Body of pancreas (tissue), 4 donors: Measurements from ENCODE around the gene TOP1. TPM values are rescaled to one million over a fixed set of nuclear protein-coding genes. Genes with fewer than 3 reads are reported as not detected.

ENCODE experiments used
- ATAC-seq: fragments of 150-250 bp; one replicate; pipeline ENCODE4 v1.9.1; 2016
- DNase-seq, 4 donors: peaks; one replicate each; pipeline ENCODE4 v3.0.0-alpha.2; 2019
- H3K27ac ChIP-seq, 4 donors: fragments of 200-600 bp; sonication (generic); 1 replicate in 3 of 4; 2 replicates in 1 of 4; pipeline versions ENCODE4 v1.5.1 to v1.6.1; 2016 to 2019; ENCODE audit warnings: mild to moderate bottlenecking in 1 of 4, mixed read lengths in 1 of 4, moderate library complexity in 1 of 4
- H3K27me3 ChIP-seq, 2 donors: fragments of 200-600 bp; sonication (generic); one replicate each; pipeline ENCODE4 v1.6.0; 2016; ENCODE audit warnings: mild to moderate bottlenecking in 1 of 2
- H3K36me3 ChIP-seq, 2 donors: fragments of 200-600 bp; sonication (generic); replicated peaks in 1 of 2; 2 replicates each; pipeline ENCODE4 v1.5.1; 2016; ENCODE audit warnings: low read depth in 2 of 2; ENCODE audit not compliant: insufficient read depth in 1 of 2
- H3K4me1 ChIP-seq: fragments of 200-600 bp; sonication (generic); one replicate; pipeline ENCODE4 v1.6.0; 2016
- H3K4me3 ChIP-seq, 2 donors: fragments of 200-600 bp; sonication (generic); 1 replicate in 1 of 2; 2 replicates in 1 of 2; pipeline ENCODE4 v1.5.1; 2016 to 2019
- H3K9me3 ChIP-seq, 3 donors: fragments of 200-600 bp; sonication (generic); 1 replicate in 2 of 3; 2 replicates in 1 of 3; pipeline ENCODE4 v1.5.1; 2016
- CTCF ChIP-seq, 7 experiments: fragments of 450-650 bp in 4 of 7; fragments of 200-600 bp in 3 of 7; sonication (generic) in 3 of 7; IDR thresholded peaks; one replicate each; pipeline ENCODE4 v1.5.1; 2016 to 2019; ENCODE audit warnings: antibody characterized with exemption in 7 of 7
- POLR2A ChIP-seq, 3 donors: fragments of 450-650 bp; IDR thresholded peaks; one replicate each; pipeline ENCODE4 v1.6.1; 2016; ENCODE audit warnings: antibody characterized with exemption in 3 of 3, mild to moderate bottlenecking in 2 of 3
- WGBS, 2 donors: methylation state at CpG; one replicate each; pipeline ENCODE4 v1.1.5; 2017; 5-methylcytosine and 5-hydroxymethylcytosine counted together
- intact Hi-C: fragments of 100-400 bp; cut with DNase I; formaldehyde crosslinking; loops from one replicate; pipeline ENCODE4 v1.15.1; 2023
- total RNA-seq, 2 donors: library from RNA; depleted of rRNA; stranded (reverse); fragments of >200 nt; gene quantifications; one replicate each; pipeline ENCODE4 v1.1.0, GENCODE V29; 2016

The TOP1 gene
- total RNA-seq, 2 donors from 2014 or later, result 12.2 to 18.5 TPM

- no peak for TF ChIP-seq CTCF (IDR thresholded peaks at IDR 0.05)
- Histone ChIP-seq H3K36me3 (no peaks in the 10 kb centered on the region), H3K4me1 (peaks cover 52% of the 10 kb centered on the region), H3K4me3 (no peak overlapping the region), H3K9me3 (no peaks in the 10 kb centered on the region), H3K27ac (peak overlapping the region in 1 of 4 donors; percentile 1), H3K27me3 (no peaks in the 10 kb centered on the region)
- intact Hi-C loops, result no loop called here
- DNase-seq (no peak), ATAC-seq (no peak)
- WGBS, 2 donors, result 51 to 52% methylated on average over 5 of the region's 5 CpGs
These were observed 2.1 kb downstream of the TOP1 start for GRCh38 chr20:41030531-41031242.

- no peak for DNase-seq
- no peaks in the 10 kb centered on the region for H3K27me3 ChIP-seq
- no peak overlapping the region for H3K4me3 ChIP-seq
- H3K36me3 ChIP-seq, result no peaks in the 10 kb centered on the region
- H3K4me1 ChIP-seq, result peaks cover 52% of the 10 kb centered on the region
- no peaks in the 10 kb centered on the region for H3K9me3 ChIP-seq
- WGBS, 2 donors, result 20 to 37% methylated on average over 2 of the region's 2 CpGs
- intact Hi-C loops, result no loop called here
- TF ChIP-seq POLR2A (IDR thresholded peaks at IDR 0.05) (no peak), CTCF (IDR thresholded peaks at IDR 0.05) (no peak)
- H3K27ac ChIP-seq, result no peak overlapping the region
- ATAC-seq, result no peak
These were observed 2.6 kb downstream of the TOP1 start for GRCh38 chr20:41031243-41031619.

GRCh38 chr20:41032271-41032670 is 3.6 kb downstream of the TOP1 start:
- Histone ChIP-seq H3K27ac (no peak overlapping the region), H3K4me3 (no peak overlapping the region), H3K9me3 (no peaks in the 10 kb centered on the region), H3K36me3 (no peaks in the 10 kb centered on the region), H3K4me1 (peaks cover 52% of the 10 kb centered on the region), H3K27me3 (no peaks in the 10 kb centered on the region)
- DNase-seq (no peak), ATAC-seq (no peak)
- 88 to 90% methylated on average over 3 of the region's 3 CpGs for WGBS, 2 donors
- intact Hi-C loops, result no loop called here
- TF ChIP-seq CTCF (IDR thresholded peaks at IDR 0.05) (no peak), POLR2A (IDR thresholded peaks at IDR 0.05) (no peak)

- ATAC-seq, result no peak
- Histone ChIP-seq H3K27me3 (no peaks in the 10 kb centered on the region), H3K4me1 (peaks cover 45% of the 10 kb centered on the region), H3K36me3 (no peaks in the 10 kb centered on the region), H3K4me3 (no peak overlapping the region), H3K27ac (no peak overlapping the region), H3K9me3 (no peaks in the 10 kb centered on the region)
- intact Hi-C loops, result no loop called here
- DNase-seq, result no peak
- WGBS, 2 donors, result 80 to 91% methylated on average over 3 of the region's 3 CpGs
- no peak for TF ChIP-seq CTCF (IDR thresholded peaks at IDR 0.05)
These were observed 5.6 kb downstream of the TOP1 start for GRCh38 chr20:41034239-41034638.

GRCh38 chr20:41035207-41035606 is 6.6 kb downstream of the TOP1 start:
- no peak overlapping the region for H3K4me3 ChIP-seq
- no peaks in the 10 kb centered on the region for H3K36me3 ChIP-seq
- DNase-seq, result no peak
- no peaks in the 10 kb centered on the region for H3K27me3 ChIP-seq
- no peak overlapping the region for H3K27ac ChIP-seq
- intact Hi-C loops, result no loop called here
- WGBS, 2 donors, result 82 to 84% methylated on average over 3 of the region's 3 CpGs
- TF ChIP-seq CTCF (IDR thresholded peaks at IDR 0.05) (no peak), POLR2A (IDR thresholded peaks at IDR 0.05) (no peak)
- peaks cover 42% of the 10 kb centered on the region for H3K4me1 ChIP-seq
- no peak for ATAC-seq
- H3K9me3 ChIP-seq, result no peaks in the 10 kb centered on the region
